Activated T-helper 1 cell treated with anti-CD3 and anti-CD28 coated beads, Interleukin-12 subunit alpha, Interleukin-12 subunit beta, Interleukin-2, Interleukin-4 antibody, amounts not matched to agents 30 ng/mL and 10 ng/mL and 1 ng/mL, durations not matched to agents 14 hours and 24 hours and 36 hours (primary cell): ENCODE results near the gene B2M. TPM values are rescaled to one million over a fixed set of nuclear protein-coding genes. Genes with fewer than 3 reads are reported as not detected.
A peak's percentile ranks its signal among the peaks of the same experiment; 100 is the strongest.
"Not testable (repeated sequence)": the region's sequence is repeated elsewhere in the genome, so short reads cannot be mapped to it uniquely, and the experiment has no call there.

Source experiments
- DNase-seq: peaks from one replicate; pipeline ENCODE4 v3.0.0; 2021; ENCODE audit warnings: low spot score
- H3K27ac Mint-ChIP-seq: one replicate; pipeline ENCODE4 v1.8.0; 2021; ENCODE audit warnings: mild to moderate bottlenecking, mixed read lengths
- H3K27me3 Mint-ChIP-seq: one replicate; pipeline ENCODE4 v1.8.0; 2022; ENCODE audit warnings: mild to moderate bottlenecking, moderate library complexity, mixed read lengths; ENCODE audit not compliant: insufficient read depth
- H3K36me3 Mint-ChIP-seq: one replicate; pipeline ENCODE4 v1.8.0; 2021; ENCODE audit warnings: low read depth, mixed read lengths
- H3K4me1 Mint-ChIP-seq: one replicate; pipeline ENCODE4 v1.8.0; 2021; ENCODE audit warnings: low read depth, mixed read lengths
- H3K4me3 Mint-ChIP-seq: one replicate; pipeline ENCODE4 v1.8.0; 2021; ENCODE audit warnings: mild to moderate bottlenecking, moderate library complexity, mixed read lengths
- H3K9me3 Mint-ChIP-seq: one replicate; pipeline ENCODE4 v1.8.0; 2021; ENCODE audit warnings: mixed read lengths
- intact Hi-C: fragments of 100-400 bp; cut with micrococcal nuclease; formaldehyde crosslinking; loops from one replicate; pipeline ENCODE4 v1.15.1; 2024
- total RNA-seq: library from RNA; stranded (reverse); gene quantifications from 2 replicates; pipeline ENCODE4 v1.2.3, GENCODE V29; 2022

Gene B2M
- total RNA-seq, 1 donor from 2014 or later = 4,313 TPM

- Mint-ChIP-seq H3K4me1 (peaks cover 68% of the 10 kb centered on the region), H3K9me3 (peaks cover 31% of the 10 kb centered on the region), H3K27ac (peak overlapping the region; percentile 89), H3K27me3 (no peaks in the 10 kb centered on the region), H3K36me3 (peaks cover 26% of the 10 kb centered on the region), H3K4me3 (peak overlapping the region; percentile 64)
- intact Hi-C loops = no loop called here
- no peak for DNase-seq
These were observed 29.1 kb upstream of the B2M start for GRCh38 chr15:44682211-44682610.

GRCh38 chr15:44682809-44683682, 28.3 kb upstream of the B2M start:
- H3K27me3 Mint-ChIP-seq = not testable (repeated sequence)
- H3K36me3 Mint-ChIP-seq = peaks cover 32% of the 10 kb centered on the region
- peak; percentile 76 for DNase-seq
- H3K4me3 Mint-ChIP-seq = peak overlapping the region; percentile 64
- H3K4me1 Mint-ChIP-seq = peaks cover 62% of the 10 kb centered on the region
- peak overlapping the region; percentile 89 for H3K27ac Mint-ChIP-seq
- H3K9me3 Mint-ChIP-seq = peaks cover 38% of the 10 kb centered on the region
- intact Hi-C loops = loop anchor here (1.0 kb wide), 2 partner anchors 20 to 28 kb away; partner anchors contain the start of genes B2M, PATL2 and SPG11

DNA sequence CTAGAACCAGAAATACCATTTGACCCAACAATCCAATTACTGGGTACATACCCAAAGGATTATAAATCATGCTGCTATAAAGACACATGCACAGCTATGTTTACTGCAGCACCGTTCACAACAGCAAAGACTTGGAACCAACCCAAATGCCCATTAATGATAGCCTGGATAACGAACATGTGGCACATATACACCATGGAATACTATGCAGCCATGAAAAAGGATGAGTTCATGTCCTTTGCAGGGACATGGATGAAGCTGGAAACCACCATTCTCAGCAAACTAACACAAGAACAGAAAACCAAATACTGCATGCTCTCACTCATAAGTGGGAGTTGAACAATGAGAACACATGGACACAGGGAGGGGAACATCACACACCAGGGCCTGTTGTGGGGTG, 22.0 kb upstream of the B2M start:
- H3K4me3 Mint-ChIP-seq, H3K27me3 Mint-ChIP-seq, DNase-seq, H3K27ac Mint-ChIP-seq, intact Hi-C loops: not testable (repeated sequence)
- Mint-ChIP-seq H3K9me3 (peaks cover 38% of the 10 kb centered on the region), H3K36me3 (peaks cover 30% of the 10 kb centered on the region), H3K4me1 (peaks cover 27% of the 10 kb centered on the region)

GRCh38 chr15:44690245-44690644, 21.1 kb upstream of the B2M start:
- H3K9me3 Mint-ChIP-seq = peaks cover 34% of the 10 kb centered on the region
- H3K4me3 Mint-ChIP-seq, DNase-seq, H3K27ac Mint-ChIP-seq, intact Hi-C loops, H3K27me3 Mint-ChIP-seq: not testable (repeated sequence)
- H3K36me3 Mint-ChIP-seq = peaks cover 29% of the 10 kb centered on the region
- H3K4me1 Mint-ChIP-seq = peaks cover 29% of the 10 kb centered on the region

DNA sequence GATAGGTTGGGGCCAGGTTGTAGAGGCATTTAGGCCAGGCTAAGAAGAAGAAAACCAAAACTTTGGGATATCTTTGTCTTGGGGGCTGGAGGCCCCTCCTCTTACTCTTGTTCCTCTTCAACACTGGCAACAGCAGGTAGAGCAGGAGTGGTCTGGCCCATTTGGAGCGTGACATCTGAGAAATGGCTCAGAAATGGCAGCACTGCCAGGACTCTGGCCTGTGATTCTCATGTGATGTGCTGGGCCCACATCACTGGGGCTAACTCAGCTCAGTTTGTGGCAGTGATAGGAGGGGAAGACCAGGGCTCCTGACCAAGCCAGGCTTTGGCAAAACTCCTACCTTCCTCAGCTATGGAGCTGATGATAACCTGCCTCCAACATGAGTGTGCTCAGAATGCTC, 18.7 kb upstream of the B2M start:
- H3K4me1 Mint-ChIP-seq = peaks cover 32% of the 10 kb centered on the region
- H3K4me3 Mint-ChIP-seq = no peak overlapping the region
- no peak overlapping the region for H3K27ac Mint-ChIP-seq
- H3K27me3 Mint-ChIP-seq = peaks cover 3% of the 10 kb centered on the region
- H3K36me3 Mint-ChIP-seq = peaks cover 16% of the 10 kb centered on the region
- no peak for DNase-seq
- intact Hi-C loops = no loop called here
- peaks cover 15% of the 10 kb centered on the region for H3K9me3 Mint-ChIP-seq

- intact Hi-C loops = no loop called here
- H3K4me3 Mint-ChIP-seq = no peak overlapping the region
- peaks cover 4% of the 10 kb centered on the region for H3K36me3 Mint-ChIP-seq
- H3K4me1 Mint-ChIP-seq = peaks cover 23% of the 10 kb centered on the region
- DNase-seq = no peak
- H3K27me3 Mint-ChIP-seq = peaks cover 6% of the 10 kb centered on the region
- H3K9me3 Mint-ChIP-seq = peaks cover under 1% of the 10 kb centered on the region
- H3K27ac Mint-ChIP-seq = peak overlapping the region; percentile 35
These were observed 16.9 kb upstream of the B2M start for GRCh38 chr15:44694416-44694815.

DNA sequence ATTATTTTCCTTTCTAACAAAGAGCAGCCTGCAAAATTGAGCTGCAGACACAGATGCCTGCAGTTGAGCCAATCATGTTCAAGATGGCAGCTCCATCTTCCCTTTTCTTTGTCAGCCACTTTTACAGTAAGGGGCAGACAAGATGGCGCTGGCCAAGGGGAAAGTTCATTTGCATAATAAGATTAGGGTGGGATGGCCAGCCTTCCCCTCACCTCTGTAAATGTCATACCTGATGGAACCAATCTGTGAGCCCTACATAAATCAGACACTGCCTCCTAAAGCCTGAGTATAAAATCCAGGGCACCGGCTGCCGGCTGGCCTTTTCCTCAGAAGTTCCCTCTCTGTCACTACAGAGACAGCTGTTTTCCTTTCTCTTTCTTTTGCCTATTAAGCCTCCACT, 16.0 kb upstream of the B2M start:
- peaks cover 5% of the 10 kb centered on the region for H3K9me3 Mint-ChIP-seq
- peaks cover 22% of the 10 kb centered on the region for H3K4me1 Mint-ChIP-seq
- intact Hi-C loops = no loop called here
- no peak overlapping the region for H3K4me3 Mint-ChIP-seq
- DNase-seq = no peak
- H3K27ac Mint-ChIP-seq = no peak overlapping the region
- H3K27me3 Mint-ChIP-seq = peaks cover 6% of the 10 kb centered on the region
- H3K36me3 Mint-ChIP-seq = peaks cover 7% of the 10 kb centered on the region

DNA sequence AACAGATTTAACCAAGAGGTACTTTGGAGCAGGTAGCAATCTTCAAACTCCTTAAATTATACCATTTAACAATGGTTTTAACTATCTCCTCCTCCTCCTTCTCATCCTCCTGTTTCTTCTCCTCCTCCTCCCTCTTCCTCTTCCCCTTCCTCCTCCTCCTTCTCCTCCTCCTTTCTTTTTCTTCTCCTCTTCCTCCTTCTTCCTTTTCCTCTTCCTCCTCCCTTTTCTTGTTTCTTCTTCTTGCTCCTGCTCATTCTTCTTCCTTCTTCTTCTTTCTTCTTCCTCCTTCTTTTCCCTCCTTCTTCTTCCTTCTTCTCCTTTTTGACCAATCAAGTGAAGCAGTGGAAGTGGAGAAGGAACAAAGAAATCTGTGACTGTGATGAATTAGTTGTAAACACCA, 14.3 kb upstream of the B2M start:
- Mint-ChIP-seq H3K27me3 (peaks cover 6% of the 10 kb centered on the region), H3K4me3 (no peak overlapping the region), H3K4me1 (peaks cover 35% of the 10 kb centered on the region), H3K36me3 (peaks cover 14% of the 10 kb centered on the region), H3K9me3 (peaks cover 19% of the 10 kb centered on the region), H3K27ac (no peak overlapping the region)
- intact Hi-C loops = no loop called here
- no peak for DNase-seq

DNA sequence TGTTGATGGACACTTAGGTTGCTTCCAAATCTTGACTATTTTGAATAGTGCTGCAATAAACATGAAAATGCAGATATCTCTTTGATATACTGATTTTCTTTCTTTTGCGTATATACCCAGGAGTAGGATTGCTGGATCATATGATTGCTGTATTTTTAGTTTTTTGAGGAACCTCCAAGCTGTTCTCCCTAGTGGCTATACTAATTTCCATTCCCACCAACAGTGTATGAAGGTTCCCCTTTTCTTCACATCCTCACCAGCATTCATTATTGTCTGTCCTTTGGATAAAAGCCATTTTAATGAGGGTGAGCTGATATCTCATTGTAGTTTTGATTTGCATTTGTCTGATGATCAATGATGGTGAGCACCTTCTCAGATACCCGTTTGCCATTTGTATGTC, 12.7 kb upstream of the B2M start:
- Mint-ChIP-seq H3K27ac (no peak overlapping the region), H3K36me3 (peaks cover 21% of the 10 kb centered on the region), H3K4me3 (no peak overlapping the region), H3K9me3 (peaks cover 32% of the 10 kb centered on the region), H3K27me3 (peaks cover 6% of the 10 kb centered on the region), H3K4me1 (peaks cover 40% of the 10 kb centered on the region)
- no peak for DNase-seq
- intact Hi-C loops = no loop called here

GRCh38 chr15:44700676-44701075, 10.6 kb upstream of the B2M start:
- H3K4me3 Mint-ChIP-seq, DNase-seq, intact Hi-C loops, H3K27me3 Mint-ChIP-seq: not testable (repeated sequence)
- Mint-ChIP-seq H3K9me3 (peaks cover 43% of the 10 kb centered on the region), H3K4me1 (peaks cover 26% of the 10 kb centered on the region), H3K27ac (peak overlapping the region; percentile 18), H3K36me3 (peaks cover 28% of the 10 kb centered on the region)

- no peak for DNase-seq
- intact Hi-C loops = no loop called here
- peaks cover 31% of the 10 kb centered on the region for H3K9me3 Mint-ChIP-seq
- no peak overlapping the region for H3K4me3 Mint-ChIP-seq
- H3K4me1 Mint-ChIP-seq = peaks cover 36% of the 10 kb centered on the region
- H3K27ac Mint-ChIP-seq = no peak overlapping the region
- H3K27me3 Mint-ChIP-seq = no peaks in the 10 kb centered on the region
- peaks cover 28% of the 10 kb centered on the region for H3K36me3 Mint-ChIP-seq
These were observed 5.3 kb upstream of the B2M start for GRCh38 chr15:44705986-44706385.

- no peak for DNase-seq
- Mint-ChIP-seq H3K4me3 (no peak overlapping the region), H3K27ac (no peak overlapping the region), H3K27me3 (no peaks in the 10 kb centered on the region), H3K36me3 (peaks cover 30% of the 10 kb centered on the region), H3K9me3 (peaks cover 30% of the 10 kb centered on the region), H3K4me1 (peaks cover 34% of the 10 kb centered on the region)
- intact Hi-C loops = no loop called here
These were observed 4.9 kb upstream of the B2M start for GRCh38 chr15:44706401-44706800.

DNA sequence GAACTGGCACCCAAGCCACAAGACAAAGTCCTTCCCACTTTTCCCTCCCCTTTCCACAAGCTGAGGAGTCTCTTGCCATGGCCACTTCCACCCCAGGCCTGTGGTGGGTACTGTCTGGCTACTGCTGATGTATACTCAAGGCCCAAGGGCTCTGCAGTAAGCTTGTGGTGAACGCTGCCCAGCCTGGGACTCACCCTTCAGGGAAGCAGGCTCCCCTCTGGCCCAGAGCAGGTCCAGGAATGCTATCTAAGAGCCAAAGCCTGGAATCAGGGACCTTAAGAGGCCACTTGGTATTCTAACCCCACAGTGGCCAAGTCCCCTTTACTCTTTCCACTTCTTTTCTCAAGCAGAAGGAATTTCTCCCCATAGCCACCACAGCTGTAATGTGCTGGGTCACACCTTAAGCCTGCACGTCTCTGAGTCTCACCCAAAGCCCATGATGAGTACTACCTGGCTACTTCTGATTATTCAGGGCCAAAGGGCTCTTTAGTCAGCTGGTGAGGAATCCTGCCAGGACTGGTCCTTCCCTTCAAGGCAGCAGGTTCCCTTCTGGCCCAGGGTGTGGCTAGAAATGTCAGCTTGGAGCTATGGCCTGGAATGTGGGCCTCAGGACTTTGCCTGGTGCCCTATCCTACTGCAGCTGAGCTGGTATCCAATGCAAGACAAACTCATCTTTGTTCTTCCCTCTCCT, 4.2 kb upstream of the B2M start:
- Mint-ChIP-seq H3K36me3 (peaks cover 32% of the 10 kb centered on the region), H3K4me1 (peaks cover 29% of the 10 kb centered on the region), H3K27ac (no peak overlapping the region), H3K27me3 (no peaks in the 10 kb centered on the region), H3K4me3 (no peak overlapping the region), H3K9me3 (peaks cover 24% of the 10 kb centered on the region)
- intact Hi-C loops = no loop called here
- no peak for DNase-seq
